ENCODE data around the gene EPB41L1. TPM values are rescaled to one million over a fixed set of nuclear protein-coding genes. Genes with fewer than 3 reads are reported as not detected.

EPB41L1 gene
- total and polyA plus RNA-seq, 12 donors, result 7.5 to 21.7 (median 15.8) TPM

DNA sequence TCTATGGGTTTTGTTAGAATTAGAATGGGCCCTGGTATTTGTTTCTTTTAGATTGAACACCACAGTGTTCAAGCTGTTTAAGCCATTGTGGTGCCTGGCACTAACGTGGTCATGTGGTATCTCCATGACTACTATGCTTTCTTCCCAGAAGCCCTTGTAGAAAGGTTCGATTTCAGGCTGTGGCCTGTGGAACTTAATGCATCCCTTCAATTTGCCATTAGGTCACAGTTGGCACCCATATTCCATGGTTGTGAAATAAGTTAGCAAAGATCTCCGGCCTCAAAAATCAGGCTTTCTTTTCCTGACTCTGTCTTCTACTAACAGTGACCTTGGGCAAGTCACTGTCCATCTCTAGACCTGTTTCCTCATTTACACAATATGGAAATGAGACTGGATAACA, 50.5 kb downstream of the EPB41L1 start:
- H3K4me1 ChIP-seq, result peaks cover 0 to 6% (median 0%) of the 10 kb centered on the region in 9 donors
- H3K4me3 ChIP-seq, result no peak overlapping the region
- H3K27ac ChIP-seq, result no peak overlapping the region
- ATAC-seq (no peak), DNase-seq (no peak)
- no peaks in the 10 kb centered on the region for H3K27me3 ChIP-seq
- intact Hi-C loops (cut with DNase I), result loop anchor here in 4 of 10 donors (5.0 to 10.0 kb wide), 4 partner anchors 208 to 400 kb away; partner anchors contain the start of gene RAB5IF (in 2 of the 4)
- TF ChIP-seq, protein P1, sequence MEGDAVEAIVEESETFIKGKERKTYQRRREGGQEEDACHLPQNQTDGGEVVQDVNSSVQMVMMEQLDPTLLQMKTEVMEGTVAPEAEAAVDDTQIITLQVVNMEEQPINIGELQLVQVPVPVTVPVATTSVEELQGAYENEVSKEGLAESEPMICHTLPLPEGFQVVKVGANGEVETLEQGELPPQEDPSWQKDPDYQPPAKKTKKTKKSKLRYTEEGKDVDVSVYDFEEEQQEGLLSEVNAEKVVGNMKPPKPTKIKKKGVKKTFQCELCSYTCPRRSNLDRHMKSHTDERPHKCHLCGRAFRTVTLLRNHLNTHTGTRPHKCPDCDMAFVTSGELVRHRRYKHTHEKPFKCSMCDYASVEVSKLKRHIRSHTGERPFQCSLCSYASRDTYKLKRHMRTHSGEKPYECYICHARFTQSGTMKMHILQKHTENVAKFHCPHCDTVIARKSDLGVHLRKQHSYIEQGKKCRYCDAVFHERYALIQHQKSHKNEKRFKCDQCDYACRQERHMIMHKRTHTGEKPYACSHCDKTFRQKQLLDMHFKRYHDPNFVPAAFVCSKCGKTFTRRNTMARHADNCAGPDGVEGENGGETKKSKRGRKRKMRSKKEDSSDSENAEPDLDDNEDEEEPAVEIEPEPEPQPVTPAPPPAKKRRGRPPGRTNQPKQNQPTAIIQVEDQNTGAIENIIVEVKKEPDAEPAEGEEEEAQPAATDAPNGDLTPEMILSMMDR (IDR thresholded peaks at IDR 0.05), result no peak
- 90 to 92% methylated on average over 3 of the region's 3 CpGs for WGBS, 2 donors
- H3K9me3 ChIP-seq, result no peaks in the 10 kb centered on the region
- H3K36me3 ChIP-seq, result peaks cover 0 to 71% (median 0%) of the 10 kb centered on the region in 9 donors

DNA sequence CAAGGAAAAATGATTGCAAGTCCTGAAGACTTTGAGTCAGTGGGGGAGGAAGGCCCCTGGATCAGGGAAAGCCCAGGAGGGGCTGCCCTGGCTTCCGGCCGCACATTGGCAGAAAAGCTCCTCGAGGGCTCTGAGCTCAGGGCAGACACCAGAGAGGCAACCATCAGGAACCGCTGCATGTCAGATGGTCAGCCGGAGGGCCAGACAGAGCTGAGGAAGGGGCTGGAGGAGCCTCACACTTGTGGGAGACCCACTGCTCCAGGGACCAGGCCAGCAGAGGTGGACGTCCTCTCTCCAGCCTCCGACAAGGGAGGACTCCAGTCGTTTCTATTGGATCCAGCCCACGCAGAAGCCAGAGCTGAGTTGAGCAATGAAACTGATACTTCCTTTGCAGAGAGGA, 51.5 kb downstream of the EPB41L1 start:
- H3K4me1 ChIP-seq, result peaks cover 0 to 6% (median 0%) of the 10 kb centered on the region in 9 donors
- peaks cover 0 to 78% (median 0%) of the 10 kb centered on the region in 9 donors for H3K36me3 ChIP-seq
- H3K4me3 ChIP-seq, result no peak overlapping the region
- WGBS, 2 donors, result 84 to 86% methylated on average over 9 of the region's 9 CpGs
- no peaks in the 10 kb centered on the region for H3K9me3 ChIP-seq
- intact Hi-C loops (cut with DNase I), result loop anchor here in 4 of 10 donors (5.0 to 10.0 kb wide), 4 partner anchors 209 to 399 kb away; partner anchors contain the start of gene RAB5IF (in 2 of the 4)
- no peak for ATAC-seq
- no peaks in the 10 kb centered on the region for H3K27me3 ChIP-seq
- no peak for DNase-seq
- TF ChIP-seq, protein P1 (IDR thresholded peaks at IDR 0.05), result no peak
- no peak overlapping the region for H3K27ac ChIP-seq

DNA sequence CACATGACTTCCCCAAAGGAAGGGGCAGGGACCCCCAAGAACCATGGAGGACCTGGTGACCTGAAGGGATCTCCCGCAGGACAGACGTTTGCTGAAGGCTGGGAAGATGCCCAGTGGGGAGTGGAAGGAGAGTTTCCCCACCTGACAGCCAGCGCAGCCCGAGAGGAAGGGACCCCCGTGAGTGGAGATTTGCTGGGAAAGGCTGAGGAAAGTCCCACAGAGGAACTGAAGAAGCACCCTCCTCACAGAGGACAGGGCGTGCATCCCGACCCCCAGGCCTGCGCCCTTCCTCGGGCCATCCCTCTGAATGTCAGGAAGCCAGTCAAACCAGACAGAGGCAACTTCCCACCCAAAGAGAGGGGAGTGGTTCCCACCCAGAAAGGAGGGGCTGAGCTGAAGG, 52.1 kb downstream of the EPB41L1 start:
- ATAC-seq (no peak), DNase-seq (no peak)
- TF ChIP-seq, protein P1 (IDR thresholded peaks at IDR 0.05), result no peak
- Histone ChIP-seq H3K27me3 (no peaks in the 10 kb centered on the region), H3K9me3 (no peaks in the 10 kb centered on the region), H3K4me3 (no peak overlapping the region), H3K36me3 (peaks cover 0 to 78% (median 0%) of the 10 kb centered on the region in 9 donors), H3K4me1 (peaks cover 0 to 6% (median 0%) of the 10 kb centered on the region in 9 donors), H3K27ac (no peak overlapping the region)
- WGBS, 2 donors, result 85 to 90% methylated on average over 9 of the region's 9 CpGs
- intact Hi-C loops (cut with DNase I), result loop anchor here in 4 of 10 donors (5.0 to 10.0 kb wide), 4 partner anchors 209 to 398 kb away; partner anchors contain the start of gene RAB5IF (in 2 of the 4)

DNA sequence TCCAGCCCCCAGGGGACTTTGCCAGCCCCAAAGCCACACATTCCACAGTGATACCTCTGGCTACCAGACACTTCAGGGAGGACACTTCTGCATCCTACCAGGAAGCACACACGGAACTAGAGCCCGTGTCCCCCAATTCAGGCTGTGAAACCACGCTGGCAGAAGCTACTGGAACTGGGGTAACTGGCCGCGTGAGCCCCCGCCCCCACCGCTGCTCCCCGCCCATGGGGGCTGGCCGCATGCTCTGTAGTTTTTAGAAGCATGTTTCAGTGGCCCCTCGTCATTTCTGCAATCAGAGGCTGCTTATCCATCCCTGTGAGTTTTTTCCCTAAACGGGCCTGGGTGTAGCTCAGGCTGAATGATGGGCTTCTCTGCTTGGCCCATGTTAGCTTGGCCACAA, 53.1 kb downstream of the EPB41L1 start:
- no peak for DNase-seq
- 89 to 90% methylated on average over 11 of the region's 11 CpGs for WGBS, 2 donors
- TF ChIP-seq, protein P1 (IDR thresholded peaks at IDR 0.05), result no peak
- Histone ChIP-seq H3K36me3 (peaks cover 0 to 79% (median 0%) of the 10 kb centered on the region in 9 donors), H3K4me1 (peaks cover 0 to 6% (median 0%) of the 10 kb centered on the region in 9 donors), H3K27me3 (no peaks in the 10 kb centered on the region), H3K4me3 (no peak overlapping the region), H3K9me3 (no peaks in the 10 kb centered on the region), H3K27ac (no peak overlapping the region)
- intact Hi-C loops (cut with DNase I), result loop anchor here in 4 of 10 donors (5.0 to 10.0 kb wide), 4 partner anchors 210 to 397 kb away; partner anchors contain the start of gene RAB5IF (in 2 of the 4)
- no peak for ATAC-seq
